HG02588 (cell line): Measurements from ENCODE around the gene GH1.
"Not testable (repeated sequence)": the region's sequence is repeated elsewhere in the genome, so short reads cannot be mapped to it uniquely, and the experiment has no call there.

ENCODE experiments used
- ATAC-seq: cut with Tn5 transposase; IDR thresholded peaks from one replicate; pipeline ENCODE4 v1.9.1; 2021; ENCODE audit warnings: mild to moderate bottlenecking, moderate library complexity; ENCODE audit not compliant: unreplicated experiment

The GH1 gene

GRCh38 chr17:63928172-63928666 is 9.6 kb upstream of the GH1 start:
- ATAC-seq, result no peak

- no peak for ATAC-seq
Measured at GRCh38 chr17:63927464-63928171, 9.0 kb upstream of the GH1 start.

- ATAC-seq, result no peak
Measured at GRCh38 chr17:63926164-63926563, 7.5 kb upstream of the GH1 start.

GRCh38 chr17:63925615-63926014 is 7.0 kb upstream of the GH1 start:
- ATAC-seq, result no peak

GRCh38 chr17:63922402-63922801 is 3.8 kb upstream of the GH1 start:
- ATAC-seq, result not testable (repeated sequence)

GRCh38 chr17:63920779-63921178 is 2.1 kb upstream of the GH1 start:
- ATAC-seq, result not testable (repeated sequence)

- not testable (repeated sequence) for ATAC-seq
Measured at GRCh38 chr17:63920050-63920449, 1.4 kb upstream of the GH1 start.

GRCh38 chr17:63919311-63919723 is 678 bp upstream of the GH1 start:
- ATAC-seq, result peak; percentile 62

GRCh38 chr17:63918305-63918704 is 334 bp downstream of the GH1 start:
- no peak for ATAC-seq

GRCh38 chr17:63917646-63918045 is 993 bp downstream of the GH1 start:
- no peak for ATAC-seq

GRCh38 chr17:63917206-63917605 is 1.4 kb downstream of the GH1 start:
- not testable (repeated sequence) for ATAC-seq

GRCh38 chr17:63916566-63917185 is 2.0 kb downstream of the GH1 start:
- ATAC-seq, result no peak

GRCh38 chr17:63915753-63916152 is 2.9 kb downstream of the GH1 start:
- not testable (repeated sequence) for ATAC-seq

- ATAC-seq, result no peak
Measured at GRCh38 chr17:63914471-63914870, 4.2 kb downstream of the GH1 start.

- no peak for ATAC-seq
Measured at GRCh38 chr17:63911657-63912100, 7.0 kb downstream of the GH1 start.

- no peak for ATAC-seq
Measured at GRCh38 chr17:63911041-63911635, 7.5 kb downstream of the GH1 start, which contains the start of gene CSHL1. Gene CSHL1 (minus strand): TSS chr17:63911258. CDS start chr17:63911196, 62 bp downstream.

GRCh38 chr17:63910096-63910495 is 8.5 kb downstream of the GH1 start:
- no peak for ATAC-seq

GRCh38 chr17:63909586-63909985 is 9.1 kb downstream of the GH1 start:
- not testable (repeated sequence) for ATAC-seq

GRCh38 chr17:63907161-63907778 is 11.4 kb downstream of the GH1 start:
- not testable (repeated sequence) for ATAC-seq

GRCh38 chr17:63904796-63905195 is 13.8 kb downstream of the GH1 start:
- ATAC-seq, result not testable (repeated sequence)

- ATAC-seq, result not testable (repeated sequence)
Measured at GRCh38 chr17:63903787-63904201, 14.8 kb downstream of the GH1 start.
